GM12873 (cell line): ENCODE data around the gene MYO18B.

Source experiments
- TF ChIP-seq, protein P1 (sequence below): IDR thresholded peaks from 2 replicates; pipeline ENCODE4 v1.5.1; 2012; ENCODE audit warnings: low read depth, mild to moderate bottlenecking, moderate library complexity, low read length, control low read depth; ENCODE audit not compliant: insufficient read depth; ENCODE audit errors: missing control alignments

Gene MYO18B

DNA sequence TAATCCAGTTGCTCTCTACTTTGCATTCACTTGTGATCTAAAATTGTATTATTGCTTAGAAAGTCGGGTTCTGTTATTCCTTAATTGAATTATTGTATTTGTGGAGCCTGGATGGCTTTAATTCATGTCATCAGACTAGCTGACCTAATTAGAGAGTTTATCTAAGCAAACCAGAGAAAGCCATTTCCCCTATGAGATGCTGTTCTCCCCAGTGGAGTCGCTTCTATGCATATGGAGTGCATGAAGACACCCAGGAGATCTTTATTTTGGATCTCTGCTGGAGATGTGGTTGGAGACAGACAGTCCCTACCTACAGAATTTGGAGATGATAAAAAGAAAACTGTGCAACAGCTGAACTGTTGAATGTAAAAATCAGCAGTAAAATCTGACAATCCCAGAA lies 45.2 kb upstream of the MYO18B start:
- TF ChIP-seq, protein P1, sequence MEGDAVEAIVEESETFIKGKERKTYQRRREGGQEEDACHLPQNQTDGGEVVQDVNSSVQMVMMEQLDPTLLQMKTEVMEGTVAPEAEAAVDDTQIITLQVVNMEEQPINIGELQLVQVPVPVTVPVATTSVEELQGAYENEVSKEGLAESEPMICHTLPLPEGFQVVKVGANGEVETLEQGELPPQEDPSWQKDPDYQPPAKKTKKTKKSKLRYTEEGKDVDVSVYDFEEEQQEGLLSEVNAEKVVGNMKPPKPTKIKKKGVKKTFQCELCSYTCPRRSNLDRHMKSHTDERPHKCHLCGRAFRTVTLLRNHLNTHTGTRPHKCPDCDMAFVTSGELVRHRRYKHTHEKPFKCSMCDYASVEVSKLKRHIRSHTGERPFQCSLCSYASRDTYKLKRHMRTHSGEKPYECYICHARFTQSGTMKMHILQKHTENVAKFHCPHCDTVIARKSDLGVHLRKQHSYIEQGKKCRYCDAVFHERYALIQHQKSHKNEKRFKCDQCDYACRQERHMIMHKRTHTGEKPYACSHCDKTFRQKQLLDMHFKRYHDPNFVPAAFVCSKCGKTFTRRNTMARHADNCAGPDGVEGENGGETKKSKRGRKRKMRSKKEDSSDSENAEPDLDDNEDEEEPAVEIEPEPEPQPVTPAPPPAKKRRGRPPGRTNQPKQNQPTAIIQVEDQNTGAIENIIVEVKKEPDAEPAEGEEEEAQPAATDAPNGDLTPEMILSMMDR, result no peak

DNA sequence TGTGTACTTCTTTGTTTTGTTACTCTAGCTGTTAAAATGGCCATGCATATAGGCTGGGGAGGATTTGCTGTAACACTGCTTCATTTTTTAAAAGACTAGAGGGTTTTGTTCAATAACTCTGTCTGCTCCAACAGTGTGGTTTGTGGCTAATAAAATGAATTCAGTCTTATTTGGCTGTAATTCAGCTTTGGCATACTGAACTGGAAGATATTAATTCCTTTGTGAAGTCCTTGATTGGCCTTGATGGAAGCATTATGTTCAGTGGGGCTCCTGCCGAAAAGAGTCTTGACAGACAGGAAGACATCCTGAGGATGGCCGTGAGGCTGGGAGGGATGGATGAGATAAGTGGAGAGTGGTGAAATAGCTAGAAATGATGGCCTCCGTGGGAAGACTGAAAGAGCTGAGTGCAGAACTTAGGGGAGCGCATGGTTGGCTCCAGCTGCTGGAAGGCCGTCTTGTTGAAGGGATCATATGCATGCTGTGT lies 44.8 kb upstream of the MYO18B start:
- TF ChIP-seq, protein P1, result no peak

DNA sequence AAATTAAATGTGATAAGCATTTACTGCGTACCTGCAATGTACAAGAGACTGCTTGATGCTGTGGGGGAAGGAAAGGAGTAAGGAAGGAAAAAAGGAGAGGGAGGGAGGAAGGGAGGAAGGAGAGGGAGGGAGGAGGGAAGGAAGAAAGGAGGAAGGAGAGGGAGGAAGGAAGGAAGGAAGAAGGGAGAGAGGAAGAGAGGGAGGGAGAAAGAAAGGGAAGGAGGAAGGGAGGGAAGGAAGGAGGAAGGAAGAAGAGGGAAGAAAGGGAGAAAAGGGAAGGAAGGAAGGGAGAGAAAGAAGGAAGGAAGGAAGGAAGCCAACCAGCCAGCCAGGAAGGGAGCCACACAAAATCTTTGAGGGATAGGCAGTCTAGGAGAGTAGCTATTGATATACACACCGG lies 44.0 kb upstream of the MYO18B start:
- TF ChIP-seq, protein P1, result no peak

DNA sequence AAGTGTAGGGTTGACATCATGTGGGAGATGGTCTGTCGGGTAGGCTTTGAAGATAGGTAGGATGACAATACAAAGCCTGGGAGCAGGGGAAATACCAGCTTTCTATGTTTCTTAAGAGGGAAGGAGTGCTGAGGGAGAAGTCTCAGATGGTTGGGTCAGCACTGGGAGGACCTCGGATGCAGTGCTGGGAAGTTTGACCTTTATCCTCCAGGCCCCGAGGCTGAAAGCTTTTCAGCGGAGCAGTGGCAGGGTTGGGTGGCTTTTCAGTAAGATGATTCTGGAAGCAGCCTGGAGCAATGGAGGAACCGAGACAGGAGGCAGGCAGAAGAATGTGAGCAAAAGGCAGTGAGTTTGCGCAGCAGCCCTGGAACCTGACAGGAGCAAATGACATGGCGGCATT lies 43.5 kb upstream of the MYO18B start:
- TF ChIP-seq, protein P1, result no peak

DNA sequence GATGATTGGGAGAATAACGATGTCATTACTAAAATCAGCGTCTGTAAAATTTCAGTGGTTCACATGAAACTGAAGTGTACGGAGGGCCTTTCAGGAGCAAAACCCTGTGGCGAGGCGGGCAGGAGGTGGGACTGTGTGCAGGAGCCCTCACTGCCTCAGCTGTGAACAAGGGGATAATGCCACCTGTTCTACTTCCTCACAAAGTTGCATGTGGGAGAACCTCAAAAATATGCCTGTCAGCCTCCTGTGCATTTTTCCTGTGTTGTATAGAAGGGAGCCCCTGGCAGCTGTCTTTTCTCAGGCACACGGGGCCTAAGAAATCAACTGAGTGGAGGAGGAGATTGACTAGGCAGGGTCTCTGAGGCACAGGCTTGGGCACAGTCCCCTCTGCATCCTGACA lies 43.0 kb upstream of the MYO18B start:
- TF ChIP-seq, protein P1, result no peak

DNA sequence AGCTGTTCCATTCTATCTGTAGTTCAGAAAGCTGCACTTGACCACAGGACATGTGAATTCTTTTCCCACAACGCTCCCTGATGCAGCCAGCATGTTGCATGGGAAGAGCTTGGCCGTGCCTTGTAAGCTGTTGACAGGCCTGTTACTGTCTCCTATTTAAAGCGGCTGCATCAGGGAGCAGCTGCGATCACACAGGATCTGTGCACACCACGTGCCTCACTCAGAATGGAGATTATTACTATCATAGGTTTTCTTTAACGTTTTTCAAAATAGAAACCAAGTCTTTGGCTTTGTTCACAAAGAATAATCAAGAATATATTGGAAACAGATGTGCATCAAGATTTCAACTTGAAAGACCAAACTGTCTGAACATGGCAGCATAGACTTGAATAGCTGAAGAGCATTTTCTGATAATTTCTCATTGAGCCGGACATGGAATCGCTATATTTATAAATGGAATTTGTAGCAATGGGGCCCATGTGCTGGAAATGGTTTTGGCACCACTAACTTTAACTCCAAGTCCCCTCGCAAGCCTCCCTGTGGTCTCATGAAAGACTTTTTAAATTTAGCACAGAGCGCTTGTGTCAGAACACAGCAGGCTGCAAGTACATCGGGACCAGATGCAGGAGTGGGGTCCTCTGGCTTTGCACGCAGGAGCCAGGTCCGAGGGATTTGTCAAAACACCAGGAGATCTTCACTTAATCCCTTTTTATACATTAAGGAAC lies 40.8 kb upstream of the MYO18B start:
- TF ChIP-seq, protein P1, result no peak

DNA sequence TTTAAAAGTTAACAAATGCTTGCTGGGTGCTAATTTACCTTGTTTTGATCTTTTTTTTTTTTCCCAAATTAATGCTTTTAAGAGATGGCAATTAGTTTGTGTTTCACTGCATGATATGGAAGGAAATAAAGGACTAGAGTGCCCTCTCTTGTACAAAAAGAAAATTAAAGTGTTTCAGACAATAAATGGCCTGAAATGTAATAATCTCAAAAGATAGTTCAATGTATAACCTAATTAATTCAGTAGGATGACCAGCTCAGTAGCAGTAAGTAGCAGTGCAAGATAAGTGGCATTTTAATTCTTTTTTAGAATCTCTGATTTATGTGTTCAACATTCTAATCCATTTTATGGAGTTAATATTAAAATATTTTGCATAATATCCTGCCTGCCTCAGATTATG lies 39.9 kb upstream of the MYO18B start:
- TF ChIP-seq, protein P1, result peak; percentile 18
